ENCODE data around the gene ASAP2. TPM values are rescaled to one million over a fixed set of nuclear protein-coding genes. Genes with fewer than 3 reads are reported as not detected.

ASAP2 gene
- total RNA-seq, 6 donors from 2014 or later = 20.4 to 26.0 (median 23.4) TPM

- no peak for DNase-seq
- TF ChIP-seq POLR2AphosphoS5 (IDR thresholded peaks at IDR 0.05) = no peak
- no peak for TF ChIP-seq CTCF (IDR thresholded peaks at IDR 0.05)
- TF ChIP-seq POLR2A (IDR thresholded peaks at IDR 0.05) = no peak
- TF ChIP-seq EP300 (IDR thresholded peaks at IDR 0.05) = no peak
- no peak for ATAC-seq (ENCODE audit: low FRiP score in 2 of 2)
Observed at GRCh38 chr2:9319338-9319715, 112.7 kb downstream of the ASAP2 start.

GRCh38 chr2:9322576-9322975, 116.0 kb downstream of the ASAP2 start:
- Histone ChIP-seq H3K9me3 (no peaks in the 10 kb centered on the region), H3K27me3 (no peaks in the 10 kb centered on the region), H3K36me3 (peaks cover 0 to 20% (median 4%) of the 10 kb centered on the region in 4 donors), H3K27ac (no peak overlapping the region), H3K4me1 (peaks cover 10 to 30% (median 21%) of the 10 kb centered on the region in 4 donors), H3K4me3 (no peak overlapping the region)
- ATAC-seq (ENCODE audit: low FRiP score in 2 of 2) (no peak), DNase-seq (no peak)
- 85 to 88% methylated on average over 7 of the region's 7 CpGs for WGBS, 2 donors
- no peak for TF ChIP-seq CTCF (IDR thresholded peaks at IDR 0.05)
- TF ChIP-seq POLR2AphosphoS5 (IDR thresholded peaks at IDR 0.05) = no peak
- no peak for TF ChIP-seq EP300 (IDR thresholded peaks at IDR 0.05)
- TF ChIP-seq POLR2A (IDR thresholded peaks at IDR 0.05) = no peak

More at GRCh38 chr2:9319338-9319715, 112.7 kb downstream of the ASAP2 start:
- peaks cover 0 to 11% (median 4%) of the 10 kb centered on the region in 4 donors for H3K36me3 ChIP-seq
- no peaks in the 10 kb centered on the region for H3K27me3 ChIP-seq
- no peaks in the 10 kb centered on the region for H3K9me3 ChIP-seq
- WGBS, 2 donors = 93 to 100% methylated on average over 8 of the region's 8 CpGs
- peaks cover 6 to 20% (median 12%) of the 10 kb centered on the region in 4 donors for H3K4me1 ChIP-seq
- no peak overlapping the region for H3K4me3 ChIP-seq
- H3K27ac ChIP-seq = peak overlapping the region; percentile 55 to 82 (median 62)

- H3K36me3 ChIP-seq = peaks cover 0 to 20% (median 4%) of the 10 kb centered on the region in 4 donors
- no peaks in the 10 kb centered on the region for H3K9me3 ChIP-seq
- H3K27me3 ChIP-seq = no peaks in the 10 kb centered on the region
- ATAC-seq (ENCODE audit: low FRiP score in 2 of 2) (no peak), DNase-seq (no peak)
- H3K4me3 ChIP-seq = no peak overlapping the region
- H3K4me1 ChIP-seq = peaks cover 5 to 18% (median 13%) of the 10 kb centered on the region in 4 donors
- H3K27ac ChIP-seq = no peak overlapping the region
- TF ChIP-seq POLR2A (IDR thresholded peaks at IDR 0.05) = no peak
- no peak for TF ChIP-seq EP300 (IDR thresholded peaks at IDR 0.05)
- TF ChIP-seq CTCF (IDR thresholded peaks at IDR 0.05) = no peak
- no peak for TF ChIP-seq POLR2AphosphoS5 (IDR thresholded peaks at IDR 0.05)
- WGBS, 2 donors = 73 to 78% methylated on average over 3 of the region's 3 CpGs
Observed at GRCh38 chr2:9325428-9325827, 118.8 kb downstream of the ASAP2 start.

GRCh38 chr2:9326975-9327374, 120.4 kb downstream of the ASAP2 start:
- ATAC-seq (ENCODE audit: low FRiP score in 2 of 2) (no peak), DNase-seq (no peak)
- H3K4me1 ChIP-seq = peaks cover 18 to 27% (median 24%) of the 10 kb centered on the region in 4 donors
- H3K36me3 ChIP-seq = peaks cover 0 to 20% (median 4%) of the 10 kb centered on the region in 4 donors
- H3K27ac ChIP-seq = peak overlapping the region in 1 of 4 donors; percentile 36
- TF ChIP-seq POLR2AphosphoS5 (IDR thresholded peaks at IDR 0.05) (no peak), POLR2A (IDR thresholded peaks at IDR 0.05) (no peak), EP300 (IDR thresholded peaks at IDR 0.05) (no peak), CTCF (IDR thresholded peaks at IDR 0.05) (no peak)
- no peaks in the 10 kb centered on the region for H3K27me3 ChIP-seq
- no peaks in the 10 kb centered on the region for H3K9me3 ChIP-seq
- no peak overlapping the region for H3K4me3 ChIP-seq
- 50 to 52% methylated on average over 3 of the region's 3 CpGs for WGBS, 2 donors

GRCh38 chr2:9327873-9328352, 121.3 kb downstream of the ASAP2 start:
- no peaks in the 10 kb centered on the region for H3K27me3 ChIP-seq
- DNase-seq = no peak
- no peaks in the 10 kb centered on the region for H3K9me3 ChIP-seq
- peaks cover 0 to 20% (median 4%) of the 10 kb centered on the region in 4 donors for H3K36me3 ChIP-seq
- no peak for TF ChIP-seq POLR2A (IDR thresholded peaks at IDR 0.05)
- TF ChIP-seq POLR2AphosphoS5 (IDR thresholded peaks at IDR 0.05) = no peak
- TF ChIP-seq CTCF (IDR thresholded peaks at IDR 0.05) = no peak
- no peak for TF ChIP-seq EP300 (IDR thresholded peaks at IDR 0.05)
- no peak for ATAC-seq (ENCODE audit: low FRiP score in 2 of 2)
- peak overlapping the region in 1 of 4 donors; percentile 36 for H3K27ac ChIP-seq
- 39 to 40% methylated on average over 5 of the region's 5 CpGs for WGBS, 2 donors
- peaks cover 18 to 27% (median 24%) of the 10 kb centered on the region in 4 donors for H3K4me1 ChIP-seq
- no peak overlapping the region for H3K4me3 ChIP-seq
